Nephron progenitor cell (in vitro differentiated cells): ENCODE results near the gene CLDN17.

Source experiments
- DNase-seq: peaks from one replicate; pipeline ENCODE4 v3.0.0; 2021
- H3K27ac Mint-ChIP-seq: 2 replicates; pipeline ENCODE4 v1.8.0; 2021; ENCODE audit warnings: mild to moderate bottlenecking, moderate library complexity, mixed read lengths
- H3K27me3 Mint-ChIP-seq: 2 replicates; pipeline ENCODE4 v1.8.0; 2021; ENCODE audit warnings: mild to moderate bottlenecking, low read depth, mixed read lengths; ENCODE audit not compliant: poor library complexity
- H3K36me3 Mint-ChIP-seq: 2 replicates; pipeline ENCODE4 v1.8.0; 2021; ENCODE audit warnings: low read depth, mixed read lengths
- H3K4me1 Mint-ChIP-seq: 2 replicates; pipeline ENCODE4 v1.8.0; 2021; ENCODE audit warnings: mixed read lengths
- H3K4me3 Mint-ChIP-seq: 2 replicates; pipeline ENCODE4 v1.8.0; 2021; ENCODE audit warnings: mild to moderate bottlenecking, moderate library complexity, mixed read lengths
- H3K9me3 Mint-ChIP-seq: 2 replicates; pipeline ENCODE4 v1.8.0; 2021; ENCODE audit warnings: mild to moderate bottlenecking, moderate library complexity, mixed read lengths
- CTCF ChIP-seq: fragments of 200-600 bp; sonication (generic); IDR thresholded peaks from 2 replicates; pipeline ENCODE4 v1.5.0; 2021; ENCODE audit warnings: antibody characterized with exemption

The CLDN17 gene

GRCh38 chr21:30148906-30149305 is 17.7 kb downstream of the CLDN17 start:
- Mint-ChIP-seq H3K27ac (no peak overlapping the region), H3K4me1 (no peaks in the 10 kb centered on the region), H3K36me3 (no peaks in the 10 kb centered on the region), H3K4me3 (no peak overlapping the region), H3K27me3 (peaks cover 3% of the 10 kb centered on the region), H3K9me3 (peaks cover 3% of the 10 kb centered on the region)
- DNase-seq: no peak
- no peak for TF ChIP-seq CTCF

GRCh38 chr21:30146558-30147282 is 19.9 kb downstream of the CLDN17 start:
- Mint-ChIP-seq H3K36me3 (no peaks in the 10 kb centered on the region), H3K4me3 (no peak overlapping the region), H3K4me1 (no peaks in the 10 kb centered on the region), H3K27ac (no peak overlapping the region), H3K27me3 (peaks cover 4% of the 10 kb centered on the region), H3K9me3 (peaks cover 3% of the 10 kb centered on the region)
- DNase-seq: no peak
- no peak for TF ChIP-seq CTCF

GRCh38 chr21:30138483-30138882 is 28.1 kb downstream of the CLDN17 start:
- TF ChIP-seq CTCF: no peak

DNA sequence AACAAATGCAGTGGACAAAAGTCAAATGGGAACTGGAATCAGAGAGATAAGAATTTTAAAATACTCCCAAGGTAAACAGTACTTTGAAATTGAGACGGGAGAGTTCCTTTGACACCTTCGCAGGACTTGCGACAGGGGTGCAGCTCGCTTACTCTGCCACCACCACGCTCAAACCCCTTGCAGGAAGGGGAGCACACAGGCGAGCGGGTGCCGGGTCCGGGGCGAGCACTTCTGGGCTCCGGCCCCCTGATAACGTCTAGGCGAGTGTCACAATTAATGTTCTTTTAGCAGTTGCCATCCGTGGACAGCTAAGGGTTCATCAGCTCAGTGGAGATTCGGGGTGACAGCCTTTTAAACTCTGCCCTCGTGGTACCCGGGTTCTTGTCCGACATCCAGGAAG is 37.4 kb downstream of the CLDN17 start:
- no peak for TF ChIP-seq CTCF
- Mint-ChIP-seq H3K27ac (no peak overlapping the region), H3K27me3 (no peaks in the 10 kb centered on the region)

More at GRCh38 chr21:30138483-30138882, 28.1 kb downstream of the CLDN17 start:
- H3K27me3 Mint-ChIP-seq: peaks cover 3% of the 10 kb centered on the region
- no peaks in the 10 kb centered on the region for H3K36me3 Mint-ChIP-seq
- no peaks in the 10 kb centered on the region for H3K9me3 Mint-ChIP-seq
- DNase-seq: no peak
- peaks cover 13% of the 10 kb centered on the region for H3K4me1 Mint-ChIP-seq
- H3K27ac Mint-ChIP-seq: no peak overlapping the region
- H3K4me3 Mint-ChIP-seq: no peak overlapping the region

GRCh38 chr21:30126576-30126975 is 40.0 kb downstream of the CLDN17 start:
- TF ChIP-seq CTCF: no peak
- no peak overlapping the region for H3K27ac Mint-ChIP-seq
- H3K4me3 Mint-ChIP-seq: no peak overlapping the region
- no peaks in the 10 kb centered on the region for H3K36me3 Mint-ChIP-seq
- H3K9me3 Mint-ChIP-seq: peaks cover 13% of the 10 kb centered on the region
- H3K4me1 Mint-ChIP-seq: no peaks in the 10 kb centered on the region
- H3K27me3 Mint-ChIP-seq: no peaks in the 10 kb centered on the region
- DNase-seq: no peak

More for the DNA sequence above, 37.4 kb downstream of the CLDN17 start:
- Mint-ChIP-seq H3K9me3 (peaks cover 13% of the 10 kb centered on the region), H3K4me3 (no peak overlapping the region), H3K36me3 (no peaks in the 10 kb centered on the region), H3K4me1 (no peaks in the 10 kb centered on the region)
- no peak for DNase-seq

DNA sequence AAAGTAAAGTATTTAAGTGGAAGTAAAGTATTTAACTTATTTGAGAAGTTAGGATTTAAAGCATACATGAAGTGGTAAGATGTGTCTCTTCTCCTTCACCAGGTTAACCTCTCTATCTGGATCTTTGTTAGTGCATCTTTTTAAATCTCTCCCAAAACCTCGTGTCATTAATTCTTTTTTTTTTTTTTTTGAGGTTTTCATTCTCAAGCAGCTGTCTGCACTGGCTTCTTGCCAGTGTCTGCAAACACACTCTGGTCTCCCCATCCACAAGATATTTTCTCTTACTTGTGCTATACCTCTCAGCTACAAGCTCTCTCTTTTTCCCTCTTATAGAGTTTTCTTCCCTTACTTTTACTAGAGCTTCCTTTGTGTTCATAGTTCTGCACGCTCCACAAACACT is 49.0 kb downstream of the CLDN17 start:
- H3K4me1 Mint-ChIP-seq: no peaks in the 10 kb centered on the region
- no peak overlapping the region for H3K27ac Mint-ChIP-seq
- TF ChIP-seq CTCF: no peak
- no peaks in the 10 kb centered on the region for H3K27me3 Mint-ChIP-seq
- H3K4me3 Mint-ChIP-seq: no peak overlapping the region
- no peaks in the 10 kb centered on the region for H3K36me3 Mint-ChIP-seq
- H3K9me3 Mint-ChIP-seq: no peaks in the 10 kb centered on the region
- no peak for DNase-seq
